ENCODE measurements around the gene MBP.

Gene MBP

GRCh38 chr18:77132369-77133050, at the start of gene MBP:
TSS of gene MBP (minus strand) at chr18:77132783. CDS start at chr18:77105261, 27,522 bp downstream.
- peak within 1 kb of the TSS; percentile 78 for H3K4me3 ChIP-seq (ENCODE audit: low read depth, low read length)
- DNase-seq (ENCODE audit: low read depth), result no peak

GRCh38 chr18:77181950-77182707, 49.5 kb upstream of the MBP start:
- no peak for DNase-seq (ENCODE audit: low read depth)
- no peak for TF ChIP-seq CTCF (IDR thresholded peaks at IDR 0.05; ENCODE audit: control insufficient read depth, extremely low read depth, insufficient read depth)

More at GRCh38 chr18:77132369-77133050, at the start of gene MBP:
- no peak for TF ChIP-seq CTCF (IDR thresholded peaks at IDR 0.05; ENCODE audit: control insufficient read depth, extremely low read depth, insufficient read depth)

GRCh38 chr18:77178559-77178958, 46.0 kb upstream of the MBP start:
- no peak overlapping the region for H3K4me3 ChIP-seq (ENCODE audit: low read depth, low read length)
- DNase-seq (ENCODE audit: low read depth), result no peak
- no peak for TF ChIP-seq CTCF (IDR thresholded peaks at IDR 0.05; ENCODE audit: control insufficient read depth, extremely low read depth, insufficient read depth)

More at GRCh38 chr18:77181950-77182707, 49.5 kb upstream of the MBP start:
- no peak overlapping the region for H3K4me3 ChIP-seq (ENCODE audit: low read depth, low read length)

- TF ChIP-seq CTCF (IDR thresholded peaks at IDR 0.05; ENCODE audit: control insufficient read depth, extremely low read depth, insufficient read depth), result no peak
- no peak overlapping the region for H3K4me3 ChIP-seq (ENCODE audit: low read depth, low read length)
- DNase-seq (ENCODE audit: low read depth), result no peak
These were observed 44.4 kb upstream of the MBP start for GRCh38 chr18:77177009-77177408.

- DNase-seq (ENCODE audit: low read depth), result no peak
- H3K4me3 ChIP-seq (ENCODE audit: low read depth, low read length), result no peak overlapping the region
- TF ChIP-seq CTCF (IDR thresholded peaks at IDR 0.05; ENCODE audit: control insufficient read depth, extremely low read depth, insufficient read depth), result no peak
These were observed 40.9 kb upstream of the MBP start for GRCh38 chr18:77173275-77174030.

- no peak overlapping the region for H3K4me3 ChIP-seq (ENCODE audit: low read depth, low read length)
- TF ChIP-seq CTCF (IDR thresholded peaks at IDR 0.05; ENCODE audit: control insufficient read depth, extremely low read depth, insufficient read depth), result no peak
- DNase-seq (ENCODE audit: low read depth), result no peak
These were observed 38.4 kb upstream of the MBP start for GRCh38 chr18:77170890-77171410.
